Liver (tissue), 9 donors: ENCODE measurements around the gene TARBP1. TPM values are rescaled to one million over a fixed set of nuclear protein-coding genes. Genes with fewer than 3 reads are reported as not detected.

ENCODE experiments used
- DNase-seq: peaks from one replicate; pipeline ENCODE4 v3.0.0-alpha.2; 2017; ENCODE audit warnings: low spot score
- H3K27ac ChIP-seq, 2 donors: one replicate each; pipeline ENCODE4 v1.7.0; 2013; ENCODE audit warnings: inconsistent platforms in 2 of 2, low read length in 2 of 2, control low read depth in 1 of 2, low read depth in 1 of 2, mild to moderate bottlenecking in 1 of 2
- H3K27me3 ChIP-seq, 4 donors: one replicate each; pipeline versions ENCODE4 v1.6.1 to v1.7.0; 2013; ENCODE audit warnings: low read length in 3 of 4, inconsistent platforms in 1 of 4, mild to moderate bottlenecking in 1 of 4, moderate library complexity in 1 of 4; ENCODE audit not compliant: control insufficient read depth in 4 of 4, insufficient read depth in 4 of 4
- H3K36me3 ChIP-seq, 4 donors: one replicate each; pipeline versions ENCODE4 v1.6.1 to v1.7.0; 2013; ENCODE audit warnings: low read length in 3 of 4, mild to moderate bottlenecking in 3 of 4, low read depth in 1 of 4, moderate library complexity in 1 of 4; ENCODE audit not compliant: control insufficient read depth in 4 of 4, insufficient read depth in 3 of 4
- H3K4me1 ChIP-seq, 4 donors: one replicate each; pipeline versions ENCODE4 v1.6.1 to v1.7.0; 2013; ENCODE audit warnings: low read length in 3 of 4, mild to moderate bottlenecking in 3 of 4, moderate library complexity in 1 of 4; ENCODE audit not compliant: control insufficient read depth in 4 of 4, insufficient read depth in 4 of 4
- H3K4me3 ChIP-seq, 3 donors: one replicate each; pipeline versions ENCODE4 v1.6.1 to v1.7.0; 2013; ENCODE audit warnings: low read length in 3 of 3, control low read depth in 1 of 3, low read depth in 1 of 3, mild to moderate bottlenecking in 1 of 3
- H3K9ac ChIP-seq, 2 donors: one replicate each; pipeline ENCODE4 v1.7.0; 2013; ENCODE audit warnings: low read length in 2 of 2, mild to moderate bottlenecking in 2 of 2, moderate library complexity in 2 of 2, control low read depth in 1 of 2, low read depth in 1 of 2
- H3K9me3 ChIP-seq, 4 donors: one replicate each; pipeline versions ENCODE4 v1.6.1 to v1.7.0; 2013; ENCODE audit warnings: low read length in 3 of 4; ENCODE audit not compliant: control insufficient read depth in 4 of 4
- FOXA2 ChIP-seq: IDR thresholded peaks from 2 replicates; pipeline ENCODE4 v1.6.1; 2016; ENCODE audit warnings: antibody characterized with exemption
- GABPA ChIP-seq, 2 donors: IDR thresholded peaks in 1 of 2; conservative IDR thresholded peaks in 1 of 2; 2 replicates each; pipeline ENCODE4 v1.6.1; 2016; ENCODE audit warnings: antibody characterized with exemption in 2 of 2, mild to moderate bottlenecking in 1 of 2, moderate library complexity in 1 of 2
- HNF4A ChIP-seq, 2 donors: conservative IDR thresholded peaks; 2 replicates each; pipeline ENCODE4 v1.6.1; 2016; ENCODE audit warnings: antibody characterized with exemption in 2 of 2, mild to moderate bottlenecking in 2 of 2
- HNF4G ChIP-seq: IDR thresholded peaks from 2 replicates; pipeline ENCODE4 v1.6.1; 2016; ENCODE audit warnings: antibody characterized with exemption
- NR2F2 ChIP-seq: IDR thresholded peaks from 2 replicates; pipeline ENCODE4 v1.6.1; 2016; ENCODE audit warnings: antibody characterized with exemption
- RAD21 ChIP-seq, 2 donors: IDR thresholded peaks; 2 replicates each; pipeline ENCODE4 v1.6.1; 2016; ENCODE audit warnings: antibody characterized with exemption in 2 of 2, mild to moderate bottlenecking in 2 of 2
- RXRA ChIP-seq, 2 donors: IDR thresholded peaks; 2 replicates each; pipeline ENCODE4 v1.6.1; 2017 to 2018; ENCODE audit warnings: antibody characterized with exemption in 2 of 2, mild to moderate bottlenecking in 1 of 2
- SP1 ChIP-seq: IDR thresholded peaks from 2 replicates; pipeline ENCODE4 v1.6.1; 2018; ENCODE audit warnings: antibody characterized with exemption, mild to moderate bottlenecking
- TAF1 ChIP-seq: conservative IDR thresholded peaks from 2 replicates; pipeline ENCODE4 v1.6.1; 2016; ENCODE audit warnings: antibody characterized with exemption, mild to moderate bottlenecking
- YY1 ChIP-seq: IDR thresholded peaks from 2 replicates; pipeline ENCODE4 v1.6.1; 2016; ENCODE audit warnings: antibody characterized with exemption, mild to moderate bottlenecking
- WGBS: extraction: QIAGEN DNeasy Blood & Tissue Kit; methylation state at CpG from one replicate; pipeline ENCODE4 v1.1.7; 2013; 5-methylcytosine and 5-hydroxymethylcytosine counted together
- polyA plus RNA-seq, 2 donors: library from polyadenylated mRNA; stranded (reverse) in 1 of 2; unstranded in 1 of 2; fragments of 200-250 nt in 1 of 2; fragments of >200 nt in 1 of 2; fragmentation: Nextera tagmentation in 1 of 2; extraction: Ambion mirVana in 1 of 2; gene quantifications; one replicate each; pipeline versions ENCODE4 v1.2.1 to v1.2.3, GENCODE V29; 2013 to 2015
- total RNA-seq, 2 donors: library from RNA; depleted of rRNA; stranded (reverse); fragments of >200 nt; gene quantifications; one replicate each; pipeline ENCODE4 v1.2.3, GENCODE V29; 2014
- TF ChIP-seq, protein P1 (sequence below): IDR thresholded peaks from 2 replicates; pipeline ENCODE4 v1.6.1; 2016; ENCODE audit warnings: antibody characterized with exemption
- TF ChIP-seq, protein P2 (sequence below): IDR thresholded peaks from 2 replicates; pipeline ENCODE4 v1.6.1; 2016; ENCODE audit warnings: antibody characterized with exemption
- TF ChIP-seq, protein P3 (sequence below): IDR thresholded peaks from 2 replicates; pipeline ENCODE4 v1.6.1; 2016; ENCODE audit warnings: antibody characterized with exemption, mild to moderate bottlenecking
- TF ChIP-seq, protein P4 (sequence below): fragments of 150-350 bp; IDR thresholded peaks from 2 replicates; pipeline ENCODE4 v1.5.1; 2017; ENCODE audit warnings: improper control_type of control experiment, low read depth, low read length; ENCODE audit not compliant: missing input control
- donor health status: healthy.
- donor health status: healthy.
- donor health status: healthy.
- donor health status: healthy.
- donor health status: healthy.

TARBP1 gene
- total and polyA plus RNA-seq, 4 donors, result 4.1 to 17.6 (median 9.1) TPM

DNA sequence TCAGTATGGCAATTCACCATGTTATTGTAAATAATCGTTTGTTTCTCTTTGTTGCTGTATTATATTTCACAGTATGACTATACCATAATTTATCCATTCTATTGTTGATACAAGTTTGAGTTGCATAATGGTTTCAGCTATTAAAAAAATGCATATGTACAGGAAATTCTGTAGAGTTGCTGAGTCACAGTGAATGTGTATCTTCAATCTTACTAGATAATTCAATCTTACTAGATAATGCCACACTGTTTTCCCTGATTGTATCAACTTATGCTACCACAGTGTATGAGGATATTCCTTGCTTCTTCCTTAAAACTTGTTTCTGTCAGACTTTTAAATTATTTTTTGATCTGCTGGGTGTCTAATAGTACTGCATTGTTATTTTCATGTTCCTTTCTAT is 109.2 kb downstream of the TARBP1 start:
- no peak overlapping the region for H3K4me3 ChIP-seq
- H3K27ac ChIP-seq, result no peak overlapping the region
- H3K27me3 ChIP-seq, result no peaks in the 10 kb centered on the region
- H3K36me3 ChIP-seq, result no peaks in the 10 kb centered on the region
- WGBS, result 91% methylated on average over 1 of the region's 1 CpG
- peaks cover 0 to 25% (median 16%) of the 10 kb centered on the region in 4 donors for H3K4me1 ChIP-seq
- H3K9ac ChIP-seq, result no peak overlapping the region
- H3K9me3 ChIP-seq, result no peaks in the 10 kb centered on the region
- DNase-seq, result no peak
- TF ChIP-seq HNF4G (no peak), HNF4A (conservative IDR thresholded peaks at IDR 0.05) (no peak), TAF1 (no peak), NR2F2 (no peak), RXRA (IDR thresholded peaks at IDR 0.05) (no peak), YY1 (no peak), GABPA (IDR thresholded peaks at IDR 0.05 in 1 of 2, conservative IDR thresholded peaks at IDR 0.05 in 1 of 2) (no peak), SP1 (no peak), FOXA2 (no peak), RAD21 (IDR thresholded peaks at IDR 0.05) (no peak)
- TF ChIP-seq, protein P1, sequence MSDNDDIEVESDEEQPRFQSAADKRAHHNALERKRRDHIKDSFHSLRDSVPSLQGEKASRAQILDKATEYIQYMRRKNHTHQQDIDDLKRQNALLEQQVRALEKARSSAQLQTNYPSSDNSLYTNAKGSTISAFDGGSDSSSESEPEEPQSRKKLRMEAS, result no peak
- TF ChIP-seq, protein P2, sequence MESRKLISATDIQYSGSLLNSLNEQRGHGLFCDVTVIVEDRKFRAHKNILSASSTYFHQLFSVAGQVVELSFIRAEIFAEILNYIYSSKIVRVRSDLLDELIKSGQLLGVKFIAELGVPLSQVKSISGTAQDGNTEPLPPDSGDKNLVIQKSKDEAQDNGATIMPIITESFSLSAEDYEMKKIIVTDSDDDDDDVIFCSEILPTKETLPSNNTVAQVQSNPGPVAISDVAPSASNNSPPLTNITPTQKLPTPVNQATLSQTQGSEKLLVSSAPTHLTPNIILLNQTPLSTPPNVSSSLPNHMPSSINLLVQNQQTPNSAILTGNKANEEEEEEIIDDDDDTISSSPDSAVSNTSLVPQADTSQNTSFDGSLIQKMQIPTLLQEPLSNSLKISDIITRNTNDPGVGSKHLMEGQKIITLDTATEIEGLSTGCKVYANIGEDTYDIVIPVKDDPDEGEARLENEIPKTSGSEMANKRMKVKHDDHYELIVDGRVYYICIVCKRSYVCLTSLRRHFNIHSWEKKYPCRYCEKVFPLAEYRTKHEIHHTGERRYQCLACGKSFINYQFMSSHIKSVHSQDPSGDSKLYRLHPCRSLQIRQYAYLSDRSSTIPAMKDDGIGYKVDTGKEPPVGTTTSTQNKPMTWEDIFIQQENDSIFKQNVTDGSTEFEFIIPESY, result no peak
- TF ChIP-seq, protein P3, sequence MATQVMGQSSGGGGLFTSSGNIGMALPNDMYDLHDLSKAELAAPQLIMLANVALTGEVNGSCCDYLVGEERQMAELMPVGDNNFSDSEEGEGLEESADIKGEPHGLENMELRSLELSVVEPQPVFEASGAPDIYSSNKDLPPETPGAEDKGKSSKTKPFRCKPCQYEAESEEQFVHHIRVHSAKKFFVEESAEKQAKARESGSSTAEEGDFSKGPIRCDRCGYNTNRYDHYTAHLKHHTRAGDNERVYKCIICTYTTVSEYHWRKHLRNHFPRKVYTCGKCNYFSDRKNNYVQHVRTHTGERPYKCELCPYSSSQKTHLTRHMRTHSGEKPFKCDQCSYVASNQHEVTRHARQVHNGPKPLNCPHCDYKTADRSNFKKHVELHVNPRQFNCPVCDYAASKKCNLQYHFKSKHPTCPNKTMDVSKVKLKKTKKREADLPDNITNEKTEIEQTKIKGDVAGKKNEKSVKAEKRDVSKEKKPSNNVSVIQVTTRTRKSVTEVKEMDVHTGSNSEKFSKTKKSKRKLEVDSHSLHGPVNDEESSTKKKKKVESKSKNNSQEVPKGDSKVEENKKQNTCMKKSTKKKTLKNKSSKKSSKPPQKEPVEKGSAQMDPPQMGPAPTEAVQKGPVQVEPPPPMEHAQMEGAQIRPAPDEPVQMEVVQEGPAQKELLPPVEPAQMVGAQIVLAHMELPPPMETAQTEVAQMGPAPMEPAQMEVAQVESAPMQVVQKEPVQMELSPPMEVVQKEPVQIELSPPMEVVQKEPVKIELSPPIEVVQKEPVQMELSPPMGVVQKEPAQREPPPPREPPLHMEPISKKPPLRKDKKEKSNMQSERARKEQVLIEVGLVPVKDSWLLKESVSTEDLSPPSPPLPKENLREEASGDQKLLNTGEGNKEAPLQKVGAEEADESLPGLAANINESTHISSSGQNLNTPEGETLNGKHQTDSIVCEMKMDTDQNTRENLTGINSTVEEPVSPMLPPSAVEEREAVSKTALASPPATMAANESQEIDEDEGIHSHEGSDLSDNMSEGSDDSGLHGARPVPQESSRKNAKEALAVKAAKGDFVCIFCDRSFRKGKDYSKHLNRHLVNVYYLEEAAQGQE, result no peak
- TF ChIP-seq, protein P4, sequence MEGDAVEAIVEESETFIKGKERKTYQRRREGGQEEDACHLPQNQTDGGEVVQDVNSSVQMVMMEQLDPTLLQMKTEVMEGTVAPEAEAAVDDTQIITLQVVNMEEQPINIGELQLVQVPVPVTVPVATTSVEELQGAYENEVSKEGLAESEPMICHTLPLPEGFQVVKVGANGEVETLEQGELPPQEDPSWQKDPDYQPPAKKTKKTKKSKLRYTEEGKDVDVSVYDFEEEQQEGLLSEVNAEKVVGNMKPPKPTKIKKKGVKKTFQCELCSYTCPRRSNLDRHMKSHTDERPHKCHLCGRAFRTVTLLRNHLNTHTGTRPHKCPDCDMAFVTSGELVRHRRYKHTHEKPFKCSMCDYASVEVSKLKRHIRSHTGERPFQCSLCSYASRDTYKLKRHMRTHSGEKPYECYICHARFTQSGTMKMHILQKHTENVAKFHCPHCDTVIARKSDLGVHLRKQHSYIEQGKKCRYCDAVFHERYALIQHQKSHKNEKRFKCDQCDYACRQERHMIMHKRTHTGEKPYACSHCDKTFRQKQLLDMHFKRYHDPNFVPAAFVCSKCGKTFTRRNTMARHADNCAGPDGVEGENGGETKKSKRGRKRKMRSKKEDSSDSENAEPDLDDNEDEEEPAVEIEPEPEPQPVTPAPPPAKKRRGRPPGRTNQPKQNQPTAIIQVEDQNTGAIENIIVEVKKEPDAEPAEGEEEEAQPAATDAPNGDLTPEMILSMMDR, result no peak

DNA sequence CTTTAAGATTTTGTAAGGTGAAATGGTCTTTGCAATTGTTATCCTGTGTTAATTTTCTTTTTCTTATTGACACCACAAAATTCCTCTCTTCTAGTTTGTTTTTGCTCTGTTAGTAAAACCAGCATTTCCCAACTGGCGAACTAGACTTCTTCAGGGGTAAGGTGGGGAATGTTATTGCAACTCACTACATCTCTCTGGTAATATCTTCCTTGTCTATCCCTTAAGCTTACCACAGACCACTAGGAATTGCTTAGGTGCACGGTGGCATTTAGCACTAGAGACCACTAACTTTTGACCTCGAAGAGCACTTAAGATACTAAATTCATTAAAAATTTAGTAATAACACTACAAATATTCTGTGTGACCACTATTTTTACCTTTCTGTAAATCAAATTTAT is 109.9 kb downstream of the TARBP1 start:
- no peaks in the 10 kb centered on the region for H3K9me3 ChIP-seq
- no peak overlapping the region for H3K9ac ChIP-seq
- H3K27ac ChIP-seq, result no peak overlapping the region
- no peak for TF ChIP-seq TAF1
- no peaks in the 10 kb centered on the region for H3K36me3 ChIP-seq
- DNase-seq, result no peak
- H3K27me3 ChIP-seq, result no peaks in the 10 kb centered on the region
- H3K4me3 ChIP-seq, result no peak overlapping the region
- peaks cover 0 to 18% (median 9%) of the 10 kb centered on the region in 4 donors for H3K4me1 ChIP-seq
- WGBS, result 89% methylated on average over 3 of the region's 3 CpGs
